ENCODE measurements around the gene EML4.

DNA sequence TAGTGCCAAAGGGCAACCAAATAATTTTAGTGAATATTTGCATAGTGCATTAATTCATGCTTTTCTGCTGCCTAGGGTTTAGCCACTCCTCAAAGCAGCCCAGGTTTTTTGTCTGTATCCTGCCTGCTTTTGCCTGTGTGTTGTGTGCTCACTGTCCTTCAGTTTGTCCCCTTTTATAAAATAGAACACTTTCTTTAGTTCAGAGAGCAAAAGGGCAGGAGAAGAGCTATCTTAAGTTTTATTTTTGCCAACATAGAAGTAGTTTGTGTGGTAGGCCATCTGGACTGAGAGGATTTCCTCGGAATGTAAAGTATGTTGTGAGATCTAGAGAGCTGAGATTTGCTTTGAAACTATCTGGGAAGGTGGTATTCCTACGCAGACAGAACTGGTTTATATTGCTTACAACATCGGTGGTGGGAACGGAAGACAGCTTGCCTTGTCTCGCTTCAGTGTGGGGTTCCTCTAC lies 64.9 kb downstream of the EML4 start:
- TF ChIP-seq, protein P1, sequence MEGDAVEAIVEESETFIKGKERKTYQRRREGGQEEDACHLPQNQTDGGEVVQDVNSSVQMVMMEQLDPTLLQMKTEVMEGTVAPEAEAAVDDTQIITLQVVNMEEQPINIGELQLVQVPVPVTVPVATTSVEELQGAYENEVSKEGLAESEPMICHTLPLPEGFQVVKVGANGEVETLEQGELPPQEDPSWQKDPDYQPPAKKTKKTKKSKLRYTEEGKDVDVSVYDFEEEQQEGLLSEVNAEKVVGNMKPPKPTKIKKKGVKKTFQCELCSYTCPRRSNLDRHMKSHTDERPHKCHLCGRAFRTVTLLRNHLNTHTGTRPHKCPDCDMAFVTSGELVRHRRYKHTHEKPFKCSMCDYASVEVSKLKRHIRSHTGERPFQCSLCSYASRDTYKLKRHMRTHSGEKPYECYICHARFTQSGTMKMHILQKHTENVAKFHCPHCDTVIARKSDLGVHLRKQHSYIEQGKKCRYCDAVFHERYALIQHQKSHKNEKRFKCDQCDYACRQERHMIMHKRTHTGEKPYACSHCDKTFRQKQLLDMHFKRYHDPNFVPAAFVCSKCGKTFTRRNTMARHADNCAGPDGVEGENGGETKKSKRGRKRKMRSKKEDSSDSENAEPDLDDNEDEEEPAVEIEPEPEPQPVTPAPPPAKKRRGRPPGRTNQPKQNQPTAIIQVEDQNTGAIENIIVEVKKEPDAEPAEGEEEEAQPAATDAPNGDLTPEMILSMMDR (IDR thresholded peaks at IDR 0.05): no peak
- no peak for TF ChIP-seq POLR2A (IDR thresholded peaks at IDR 0.05)
- TF ChIP-seq EP300 (IDR thresholded peaks at IDR 0.05): no peak

Measured in ovary (tissue), 3 donors.